Measurements from ENCODE around the gene PHLDA3.

DNA sequence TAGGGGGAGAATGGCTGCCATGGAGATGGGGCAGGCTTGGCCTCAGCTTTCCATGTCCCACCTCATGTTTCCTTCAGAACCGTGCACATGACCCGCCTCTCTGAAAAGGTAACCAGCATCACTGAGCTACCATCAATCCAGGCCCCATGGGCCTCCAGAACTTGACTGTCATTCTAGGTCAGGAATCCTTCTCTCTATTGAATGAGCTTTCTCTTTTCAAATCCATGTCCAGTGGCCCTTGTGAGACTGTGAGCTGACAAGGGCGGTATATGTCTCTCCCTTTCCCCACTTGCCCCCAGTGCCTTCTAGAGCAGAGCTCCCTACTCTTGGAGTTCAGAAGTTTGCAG is 33.5 kb upstream of the PHLDA3 start:
- TF ChIP-seq, protein P1, sequence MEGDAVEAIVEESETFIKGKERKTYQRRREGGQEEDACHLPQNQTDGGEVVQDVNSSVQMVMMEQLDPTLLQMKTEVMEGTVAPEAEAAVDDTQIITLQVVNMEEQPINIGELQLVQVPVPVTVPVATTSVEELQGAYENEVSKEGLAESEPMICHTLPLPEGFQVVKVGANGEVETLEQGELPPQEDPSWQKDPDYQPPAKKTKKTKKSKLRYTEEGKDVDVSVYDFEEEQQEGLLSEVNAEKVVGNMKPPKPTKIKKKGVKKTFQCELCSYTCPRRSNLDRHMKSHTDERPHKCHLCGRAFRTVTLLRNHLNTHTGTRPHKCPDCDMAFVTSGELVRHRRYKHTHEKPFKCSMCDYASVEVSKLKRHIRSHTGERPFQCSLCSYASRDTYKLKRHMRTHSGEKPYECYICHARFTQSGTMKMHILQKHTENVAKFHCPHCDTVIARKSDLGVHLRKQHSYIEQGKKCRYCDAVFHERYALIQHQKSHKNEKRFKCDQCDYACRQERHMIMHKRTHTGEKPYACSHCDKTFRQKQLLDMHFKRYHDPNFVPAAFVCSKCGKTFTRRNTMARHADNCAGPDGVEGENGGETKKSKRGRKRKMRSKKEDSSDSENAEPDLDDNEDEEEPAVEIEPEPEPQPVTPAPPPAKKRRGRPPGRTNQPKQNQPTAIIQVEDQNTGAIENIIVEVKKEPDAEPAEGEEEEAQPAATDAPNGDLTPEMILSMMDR (IDR thresholded peaks at IDR 0.05): no peak
- no peak for TF ChIP-seq POLR2A (IDR thresholded peaks at IDR 0.05)
